Liver (tissue), 3 donors: Measurements from ENCODE around the gene PPP3CA.

Experiments
- JUND ChIP-seq, 2 donors: IDR thresholded peaks; 2 replicates each; pipeline ENCODE4 v1.6.1; 2016; ENCODE audit warnings: antibody characterized with exemption in 2 of 2
- RAD21 ChIP-seq, 2 donors: IDR thresholded peaks; 2 replicates each; pipeline ENCODE4 v1.6.1; 2016; ENCODE audit warnings: antibody characterized with exemption in 2 of 2, mild to moderate bottlenecking in 2 of 2
- TAF1 ChIP-seq: conservative IDR thresholded peaks from 2 replicates; pipeline ENCODE4 v1.6.1; 2016; ENCODE audit warnings: antibody characterized with exemption, mild to moderate bottlenecking
- YY1 ChIP-seq: IDR thresholded peaks from 2 replicates; pipeline ENCODE4 v1.6.1; 2016; ENCODE audit warnings: antibody characterized with exemption, mild to moderate bottlenecking
- TF ChIP-seq, protein P1 (sequence below): fragments of 150-350 bp; IDR thresholded peaks from 2 replicates; pipeline ENCODE4 v1.5.1; 2017; ENCODE audit warnings: improper control_type of control experiment, low read depth, low read length; ENCODE audit not compliant: missing input control
- TF ChIP-seq, protein P2 (sequence below): IDR thresholded peaks from 2 replicates; pipeline ENCODE4 v1.6.1; 2016; ENCODE audit warnings: antibody characterized with exemption
- TF ChIP-seq, protein P3 (sequence below): IDR thresholded peaks from 2 replicates; pipeline ENCODE4 v1.6.1; 2016; ENCODE audit warnings: antibody characterized with exemption
- TF ChIP-seq, protein P4 (sequence below): IDR thresholded peaks from 2 replicates; pipeline ENCODE4 v1.6.1; 2016; ENCODE audit warnings: antibody characterized with exemption, mild to moderate bottlenecking
- donor health status: healthy.
- donor health status: healthy.

DNA sequence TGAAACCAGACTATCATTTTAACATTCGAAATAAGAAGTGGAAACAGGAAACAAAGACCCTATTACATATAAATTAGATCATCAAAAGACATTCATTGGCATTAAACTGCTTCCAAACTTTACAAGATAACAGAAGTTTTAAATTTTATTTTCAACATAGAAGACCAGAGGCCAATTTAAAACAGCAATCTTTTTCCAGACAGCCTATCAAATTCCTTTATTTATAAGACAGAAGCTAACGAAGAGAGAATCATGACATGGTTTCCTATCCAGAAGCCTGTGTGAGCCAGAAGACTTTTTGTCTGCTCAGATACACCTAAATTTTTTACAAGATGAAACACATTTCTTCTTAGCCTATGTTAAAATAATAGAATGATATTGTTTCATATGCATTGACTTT is 291.9 kb downstream of the PPP3CA start:
- TF ChIP-seq, protein P1, sequence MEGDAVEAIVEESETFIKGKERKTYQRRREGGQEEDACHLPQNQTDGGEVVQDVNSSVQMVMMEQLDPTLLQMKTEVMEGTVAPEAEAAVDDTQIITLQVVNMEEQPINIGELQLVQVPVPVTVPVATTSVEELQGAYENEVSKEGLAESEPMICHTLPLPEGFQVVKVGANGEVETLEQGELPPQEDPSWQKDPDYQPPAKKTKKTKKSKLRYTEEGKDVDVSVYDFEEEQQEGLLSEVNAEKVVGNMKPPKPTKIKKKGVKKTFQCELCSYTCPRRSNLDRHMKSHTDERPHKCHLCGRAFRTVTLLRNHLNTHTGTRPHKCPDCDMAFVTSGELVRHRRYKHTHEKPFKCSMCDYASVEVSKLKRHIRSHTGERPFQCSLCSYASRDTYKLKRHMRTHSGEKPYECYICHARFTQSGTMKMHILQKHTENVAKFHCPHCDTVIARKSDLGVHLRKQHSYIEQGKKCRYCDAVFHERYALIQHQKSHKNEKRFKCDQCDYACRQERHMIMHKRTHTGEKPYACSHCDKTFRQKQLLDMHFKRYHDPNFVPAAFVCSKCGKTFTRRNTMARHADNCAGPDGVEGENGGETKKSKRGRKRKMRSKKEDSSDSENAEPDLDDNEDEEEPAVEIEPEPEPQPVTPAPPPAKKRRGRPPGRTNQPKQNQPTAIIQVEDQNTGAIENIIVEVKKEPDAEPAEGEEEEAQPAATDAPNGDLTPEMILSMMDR: no peak
- TF ChIP-seq, protein P2, sequence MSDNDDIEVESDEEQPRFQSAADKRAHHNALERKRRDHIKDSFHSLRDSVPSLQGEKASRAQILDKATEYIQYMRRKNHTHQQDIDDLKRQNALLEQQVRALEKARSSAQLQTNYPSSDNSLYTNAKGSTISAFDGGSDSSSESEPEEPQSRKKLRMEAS: no peak
- TF ChIP-seq RAD21 (IDR thresholded peaks at IDR 0.05) (no peak), TAF1 (no peak), YY1 (no peak), JUND (IDR thresholded peaks at IDR 0.05) (no peak)
- TF ChIP-seq, protein P3, sequence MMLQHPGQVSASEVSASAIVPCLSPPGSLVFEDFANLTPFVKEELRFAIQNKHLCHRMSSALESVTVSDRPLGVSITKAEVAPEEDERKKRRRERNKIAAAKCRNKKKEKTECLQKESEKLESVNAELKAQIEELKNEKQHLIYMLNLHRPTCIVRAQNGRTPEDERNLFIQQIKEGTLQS: no peak
- TF ChIP-seq, protein P4, sequence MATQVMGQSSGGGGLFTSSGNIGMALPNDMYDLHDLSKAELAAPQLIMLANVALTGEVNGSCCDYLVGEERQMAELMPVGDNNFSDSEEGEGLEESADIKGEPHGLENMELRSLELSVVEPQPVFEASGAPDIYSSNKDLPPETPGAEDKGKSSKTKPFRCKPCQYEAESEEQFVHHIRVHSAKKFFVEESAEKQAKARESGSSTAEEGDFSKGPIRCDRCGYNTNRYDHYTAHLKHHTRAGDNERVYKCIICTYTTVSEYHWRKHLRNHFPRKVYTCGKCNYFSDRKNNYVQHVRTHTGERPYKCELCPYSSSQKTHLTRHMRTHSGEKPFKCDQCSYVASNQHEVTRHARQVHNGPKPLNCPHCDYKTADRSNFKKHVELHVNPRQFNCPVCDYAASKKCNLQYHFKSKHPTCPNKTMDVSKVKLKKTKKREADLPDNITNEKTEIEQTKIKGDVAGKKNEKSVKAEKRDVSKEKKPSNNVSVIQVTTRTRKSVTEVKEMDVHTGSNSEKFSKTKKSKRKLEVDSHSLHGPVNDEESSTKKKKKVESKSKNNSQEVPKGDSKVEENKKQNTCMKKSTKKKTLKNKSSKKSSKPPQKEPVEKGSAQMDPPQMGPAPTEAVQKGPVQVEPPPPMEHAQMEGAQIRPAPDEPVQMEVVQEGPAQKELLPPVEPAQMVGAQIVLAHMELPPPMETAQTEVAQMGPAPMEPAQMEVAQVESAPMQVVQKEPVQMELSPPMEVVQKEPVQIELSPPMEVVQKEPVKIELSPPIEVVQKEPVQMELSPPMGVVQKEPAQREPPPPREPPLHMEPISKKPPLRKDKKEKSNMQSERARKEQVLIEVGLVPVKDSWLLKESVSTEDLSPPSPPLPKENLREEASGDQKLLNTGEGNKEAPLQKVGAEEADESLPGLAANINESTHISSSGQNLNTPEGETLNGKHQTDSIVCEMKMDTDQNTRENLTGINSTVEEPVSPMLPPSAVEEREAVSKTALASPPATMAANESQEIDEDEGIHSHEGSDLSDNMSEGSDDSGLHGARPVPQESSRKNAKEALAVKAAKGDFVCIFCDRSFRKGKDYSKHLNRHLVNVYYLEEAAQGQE: no peak
